DOHH2 (cell line): ENCODE measurements around the gene SLC35B2.

Experiments used
- H3F3A ChIP-seq: fragments of 200-600 bp; sonication (generic), shearing (Covaris generic); 2 replicates; pipeline ENCODE4 v1.6.0; 2016; ENCODE audit warnings: antibody characterized with exemption, mild to moderate bottlenecking; ENCODE audit not compliant: control insufficient read depth, insufficient read depth
- H3K27ac ChIP-seq: fragments of 200-600 bp; sonication (generic); 2 replicates; pipeline ENCODE4 v1.5.1; 2014; ENCODE audit warnings: low read depth, mild to moderate bottlenecking, low read length, moderate library complexity
- H3K27me3 ChIP-seq: fragments of 200-600 bp; sonication (generic); 2 replicates; pipeline ENCODE4 v1.6.1; 2014; ENCODE audit warnings: mild to moderate bottlenecking, low read length, mixed read lengths; ENCODE audit not compliant: control insufficient read depth
- H3K36me3 ChIP-seq: fragments of 200-600 bp; sonication (generic); 2 replicates; pipeline ENCODE4 v1.6.1; 2014; ENCODE audit warnings: mild to moderate bottlenecking, low read length, moderate library complexity, mixed read lengths; ENCODE audit not compliant: control insufficient read depth
- H3K4me1 ChIP-seq: fragments of 200-600 bp; sonication (generic); 2 replicates; pipeline ENCODE4 v1.6.1; 2014; ENCODE audit warnings: mild to moderate bottlenecking, low read length, mixed read lengths; ENCODE audit not compliant: control insufficient read depth
- H3K4me2 ChIP-seq: fragments of 200-600 bp; sonication (generic); 2 replicates; pipeline ENCODE4 v1.6.0; 2014; ENCODE audit warnings: mild to moderate bottlenecking, low read length, moderate library complexity
- H3K4me3 ChIP-seq: fragments of 200-600 bp; sonication (generic); 2 replicates; pipeline ENCODE4 v1.5.1; 2014; ENCODE audit warnings: mild to moderate bottlenecking, low read length, mixed read lengths
- H3K79me2 ChIP-seq: fragments of 200-600 bp; sonication (generic); 2 replicates; pipeline ENCODE4 v1.6.1; 2014; ENCODE audit warnings: mild to moderate bottlenecking, low read length, mixed read lengths; ENCODE audit not compliant: control insufficient read depth
- H3K9me2 ChIP-seq: fragments of 200-600 bp; sonication (generic); replicated peaks from 2 replicates; pipeline ENCODE4 v1.6.1; 2014; ENCODE audit warnings: mild to moderate bottlenecking, low read length, mixed read lengths; ENCODE audit not compliant: control insufficient read depth
- H3K9me3 ChIP-seq: fragments of 200-600 bp; sonication (generic); 2 replicates; pipeline ENCODE4 v1.6.1; 2014; ENCODE audit warnings: antibody characterized with exemption, low read length, mixed read lengths; ENCODE audit not compliant: control insufficient read depth, insufficient read depth
- H4K20me1 ChIP-seq: fragments of 200-600 bp; sonication (generic); 2 replicates; pipeline ENCODE4 v1.6.0; 2014; ENCODE audit warnings: low read depth, mild to moderate bottlenecking, antibody characterized with exemption, low read length, moderate library complexity; ENCODE audit not compliant: control insufficient read depth, insufficient read depth
- EZH2phosphoT487 ChIP-seq: fragments of 200-600 bp; sonication (generic); IDR thresholded peaks from 2 replicates; pipeline ENCODE4 v1.6.1; 2017; ENCODE audit warnings: borderline replicate concordance, mild to moderate bottlenecking, antibody characterized with exemption, low read length, moderate library complexity, mixed read lengths
- TF ChIP-seq, protein P1 (sequence below): fragments of 200-600 bp; sonication (generic); IDR thresholded peaks from one replicate; pipeline ENCODE4 v1.5.1; 2014; ENCODE audit warnings: antibody characterized with exemption, mild to moderate bottlenecking, low read depth, low read length; ENCODE audit not compliant: poor library complexity, severe bottlenecking

Gene SLC35B2

DNA sequence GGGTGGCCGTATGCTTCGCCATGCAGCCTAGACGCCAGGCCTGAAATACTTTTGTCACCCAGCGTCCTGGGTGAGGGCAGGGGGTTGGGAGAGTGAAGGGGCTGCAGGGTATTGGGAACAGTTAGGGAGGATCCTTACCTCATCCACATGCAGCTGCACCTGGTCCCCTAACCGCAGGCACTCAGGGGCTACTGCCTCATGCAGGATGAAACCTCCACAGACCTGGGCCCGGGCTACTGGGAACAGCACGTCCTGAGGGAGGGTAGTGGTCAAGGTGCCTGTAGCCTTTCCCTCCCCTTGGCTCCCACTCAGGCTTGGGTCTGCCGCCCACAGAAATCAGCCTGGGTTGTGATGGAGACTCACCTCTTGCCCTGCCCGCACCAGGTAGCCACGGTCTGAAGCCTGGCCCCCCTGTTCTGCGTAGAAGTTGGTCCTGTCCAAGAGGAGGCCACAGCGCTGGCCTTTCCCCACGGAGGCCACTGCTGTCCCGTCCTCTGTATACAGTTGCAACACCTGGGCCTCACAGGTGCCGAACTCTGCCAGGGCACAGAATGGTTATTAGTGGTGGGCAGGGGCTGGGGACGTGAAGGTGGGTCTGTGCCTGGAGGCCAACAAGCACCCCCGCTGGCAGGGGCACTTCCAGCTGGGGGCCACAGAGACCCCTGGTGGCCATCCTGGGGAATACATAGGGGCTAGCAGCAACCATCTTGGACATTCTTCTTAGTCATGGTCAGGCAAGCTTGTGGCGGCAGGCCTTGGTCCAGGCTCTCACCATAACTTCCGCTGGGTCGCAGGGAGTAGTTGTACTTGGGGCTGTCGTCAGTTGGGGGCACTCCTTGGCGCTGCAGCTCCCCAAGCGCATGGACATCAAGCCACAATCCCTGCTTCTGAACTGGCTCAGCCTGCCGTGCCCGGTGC, 47.2 kb upstream of the SLC35B2 start:
- Histone ChIP-seq H3K4me2 (no peak overlapping the region), H3K4me3 (no peak overlapping the region), H3K27ac (no peak overlapping the region), H3K9me2 (no peaks in the 10 kb centered on the region), H3K9me3 (no peaks in the 10 kb centered on the region), H3F3A (no peaks in the 10 kb centered on the region), H3K79me2 (no peaks in the 10 kb centered on the region), H3K4me1 (no peaks in the 10 kb centered on the region), H4K20me1 (no peaks in the 10 kb centered on the region), H3K36me3 (peaks cover 69% of the 10 kb centered on the region), H3K27me3 (no peaks in the 10 kb centered on the region)
- no peak for TF ChIP-seq EZH2phosphoT487
- TF ChIP-seq, protein P1, sequence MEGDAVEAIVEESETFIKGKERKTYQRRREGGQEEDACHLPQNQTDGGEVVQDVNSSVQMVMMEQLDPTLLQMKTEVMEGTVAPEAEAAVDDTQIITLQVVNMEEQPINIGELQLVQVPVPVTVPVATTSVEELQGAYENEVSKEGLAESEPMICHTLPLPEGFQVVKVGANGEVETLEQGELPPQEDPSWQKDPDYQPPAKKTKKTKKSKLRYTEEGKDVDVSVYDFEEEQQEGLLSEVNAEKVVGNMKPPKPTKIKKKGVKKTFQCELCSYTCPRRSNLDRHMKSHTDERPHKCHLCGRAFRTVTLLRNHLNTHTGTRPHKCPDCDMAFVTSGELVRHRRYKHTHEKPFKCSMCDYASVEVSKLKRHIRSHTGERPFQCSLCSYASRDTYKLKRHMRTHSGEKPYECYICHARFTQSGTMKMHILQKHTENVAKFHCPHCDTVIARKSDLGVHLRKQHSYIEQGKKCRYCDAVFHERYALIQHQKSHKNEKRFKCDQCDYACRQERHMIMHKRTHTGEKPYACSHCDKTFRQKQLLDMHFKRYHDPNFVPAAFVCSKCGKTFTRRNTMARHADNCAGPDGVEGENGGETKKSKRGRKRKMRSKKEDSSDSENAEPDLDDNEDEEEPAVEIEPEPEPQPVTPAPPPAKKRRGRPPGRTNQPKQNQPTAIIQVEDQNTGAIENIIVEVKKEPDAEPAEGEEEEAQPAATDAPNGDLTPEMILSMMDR = peak; percentile 87

GRCh38 chr6:44303842-44304241, 46.5 kb upstream of the SLC35B2 start:
- Histone ChIP-seq H3K4me2 (no peak overlapping the region), H3K27ac (no peak overlapping the region), H4K20me1 (no peaks in the 10 kb centered on the region), H3F3A (no peaks in the 10 kb centered on the region), H3K4me1 (no peaks in the 10 kb centered on the region), H3K9me2 (no peaks in the 10 kb centered on the region), H3K36me3 (peaks cover 62% of the 10 kb centered on the region), H3K79me2 (no peaks in the 10 kb centered on the region), H3K4me3 (no peak overlapping the region), H3K27me3 (no peaks in the 10 kb centered on the region), H3K9me3 (no peaks in the 10 kb centered on the region)
- TF ChIP-seq, protein P1 = no peak
- no peak for TF ChIP-seq EZH2phosphoT487

- H3K9me2 ChIP-seq = no peaks in the 10 kb centered on the region
- no peaks in the 10 kb centered on the region for H3K79me2 ChIP-seq
- H3K27me3 ChIP-seq = peaks cover 6% of the 10 kb centered on the region
- H3K9me3 ChIP-seq = no peaks in the 10 kb centered on the region
- no peaks in the 10 kb centered on the region for H4K20me1 ChIP-seq
- H3F3A ChIP-seq = no peaks in the 10 kb centered on the region
- no peak overlapping the region for H3K4me2 ChIP-seq
- no peak overlapping the region for H3K4me3 ChIP-seq
- no peak overlapping the region for H3K27ac ChIP-seq
- H3K4me1 ChIP-seq = no peaks in the 10 kb centered on the region
- TF ChIP-seq, protein P1 = no peak
- no peak for TF ChIP-seq EZH2phosphoT487
- peaks cover 58% of the 10 kb centered on the region for H3K36me3 ChIP-seq
These were observed 45.5 kb upstream of the SLC35B2 start for GRCh38 chr6:44302856-44303255.
